ENCODE results near the gene ANKS1B.
"Not testable (repeated sequence)": the region's sequence is repeated elsewhere in the genome, so short reads cannot be mapped to it uniquely, and the experiment has no call there.

Gene ANKS1B

GRCh38 chr12:99861731-99862130 is 123.0 kb downstream of the ANKS1B start:
- no peak for DNase-seq (ENCODE audit: low read depth)

GRCh38 chr12:99859126-99859525 is 125.6 kb downstream of the ANKS1B start:
- no peak for DNase-seq (ENCODE audit: low read depth)

GRCh38 chr12:99852666-99853065 is 132.1 kb downstream of the ANKS1B start:
- DNase-seq (ENCODE audit: low read depth) = no peak

GRCh38 chr12:99847936-99848335 is 136.8 kb downstream of the ANKS1B start:
- DNase-seq (ENCODE audit: low read depth) = no peak

DNA sequence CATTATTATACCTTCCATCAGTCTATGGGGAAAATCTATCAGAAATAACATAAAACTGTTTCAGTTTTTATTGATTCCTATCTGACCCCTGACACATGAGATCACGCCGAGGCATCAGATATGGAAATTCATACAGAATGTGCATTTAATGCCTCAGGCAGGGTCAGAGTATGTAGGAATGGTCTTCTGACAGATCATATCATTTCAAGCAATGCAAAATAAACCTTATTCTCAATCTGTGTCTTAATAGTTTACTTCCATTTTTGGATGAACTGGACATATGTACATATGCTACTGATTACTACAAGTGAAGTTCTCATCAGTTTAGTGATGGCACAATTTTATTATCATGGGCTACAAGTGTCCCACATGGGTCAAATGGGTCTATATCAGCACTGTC is 150.0 kb downstream of the ANKS1B start:
- no peak for DNase-seq (ENCODE audit: low read depth)

DNA sequence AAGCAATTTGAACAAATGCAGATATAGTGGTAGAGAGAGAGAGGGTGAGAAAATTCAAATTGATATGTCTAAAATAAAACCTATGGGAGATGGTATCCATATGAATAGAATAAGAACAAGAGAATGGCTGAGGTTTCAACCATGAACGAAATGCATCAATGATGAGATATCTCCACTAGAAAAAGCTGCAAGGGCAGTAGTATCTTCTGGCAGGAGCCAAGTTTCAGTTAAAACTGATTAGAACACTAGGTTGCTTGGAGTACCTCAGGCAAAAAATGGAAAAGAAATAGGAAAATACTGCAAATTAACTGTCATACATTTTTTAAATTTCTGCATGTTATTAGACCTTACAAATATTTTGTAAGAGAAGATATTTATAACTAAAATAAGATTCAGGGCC is 151.3 kb downstream of the ANKS1B start:
- DNase-seq (ENCODE audit: low read depth) = no peak

GRCh38 chr12:99824900-99825542 is 159.7 kb downstream of the ANKS1B start:
- no peak for DNase-seq (ENCODE audit: low read depth)

- DNase-seq (ENCODE audit: low read depth) = no peak
Measured at GRCh38 chr12:99822273-99822672, 162.5 kb downstream of the ANKS1B start.

DNA sequence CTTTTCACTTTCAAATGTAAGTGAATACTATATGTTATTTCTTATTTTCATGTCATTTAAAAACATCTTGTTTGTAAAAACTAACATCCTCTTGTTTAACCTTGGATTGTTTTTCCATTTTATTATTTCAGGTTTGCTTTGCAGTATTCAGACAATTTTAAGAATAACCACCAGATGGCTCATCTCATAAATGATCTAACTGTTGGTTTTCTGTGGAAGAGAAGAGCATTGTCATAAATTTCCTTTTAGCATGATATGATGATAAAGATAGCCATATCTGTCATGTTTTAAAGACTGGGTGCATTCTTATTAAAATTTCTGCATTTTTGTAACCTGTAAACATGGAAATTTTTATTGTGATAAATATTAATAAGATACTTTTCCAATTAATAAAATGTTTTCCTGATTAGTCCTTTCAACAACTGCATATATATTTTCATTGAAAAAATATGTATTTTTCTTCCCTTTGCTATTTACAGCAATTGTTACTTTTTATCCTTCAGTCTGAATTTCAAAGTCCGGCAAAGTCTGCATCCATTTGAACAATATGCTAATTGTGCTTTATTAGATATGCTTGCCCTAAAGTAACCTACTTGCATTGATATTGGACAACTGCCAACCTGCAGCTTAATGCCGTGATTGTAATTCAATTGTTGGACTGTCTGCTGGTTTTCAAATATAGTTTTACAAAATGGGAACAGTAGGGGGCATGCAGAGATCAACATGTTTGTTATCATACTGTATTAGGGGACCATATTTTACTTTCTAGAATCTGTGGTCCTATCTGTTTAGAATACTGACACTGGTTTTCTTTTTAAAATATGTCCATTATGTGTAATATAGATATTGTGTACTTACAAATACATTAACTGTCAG is 173.8 kb downstream of the ANKS1B start:
- no peak for DNase-seq (ENCODE audit: low read depth)

GRCh38 chr12:99809909-99810308 is 174.8 kb downstream of the ANKS1B start:
- no peak for DNase-seq (ENCODE audit: low read depth)

DNA sequence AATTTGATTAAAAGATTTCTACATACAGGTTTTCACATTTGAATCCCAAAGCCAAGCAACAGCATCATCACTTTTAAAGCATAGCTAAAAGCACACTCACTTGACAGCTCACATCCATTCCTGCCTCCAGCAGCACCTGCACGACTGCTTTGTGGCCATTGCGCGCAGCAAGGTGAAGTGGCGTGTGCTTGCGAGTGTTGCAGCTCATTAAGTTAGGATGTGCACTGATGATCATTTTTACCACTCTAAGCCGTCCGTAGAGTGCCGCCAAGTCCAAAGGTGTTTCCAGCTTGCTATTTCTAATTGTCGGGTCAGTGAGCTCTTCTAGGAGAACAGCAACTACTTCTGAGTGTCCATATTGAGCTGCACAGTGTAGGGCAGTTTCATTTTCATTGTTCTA is 178.4 kb downstream of the ANKS1B start:
- no peak for DNase-seq (ENCODE audit: low read depth)

DNA sequence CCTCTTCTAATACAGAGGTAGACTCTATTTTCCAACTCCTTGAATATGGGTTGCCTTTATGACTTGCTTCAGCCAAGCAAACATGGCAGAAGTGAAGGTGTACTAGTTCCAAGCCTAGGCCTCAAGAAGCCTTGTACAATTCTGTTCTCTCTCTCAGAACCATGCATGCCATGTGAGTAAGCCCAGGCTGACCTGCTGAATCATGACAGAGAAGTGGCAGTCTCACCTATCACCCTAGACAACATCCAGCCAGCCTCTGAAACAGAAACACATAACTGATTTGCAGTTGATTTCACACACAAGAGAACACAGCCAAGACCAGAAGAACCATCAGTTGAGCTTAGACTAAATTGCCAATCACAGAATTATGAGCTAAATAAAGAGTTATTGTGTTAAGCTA is 180.0 kb downstream of the ANKS1B start:
- DNase-seq (ENCODE audit: low read depth) = no peak

DNA sequence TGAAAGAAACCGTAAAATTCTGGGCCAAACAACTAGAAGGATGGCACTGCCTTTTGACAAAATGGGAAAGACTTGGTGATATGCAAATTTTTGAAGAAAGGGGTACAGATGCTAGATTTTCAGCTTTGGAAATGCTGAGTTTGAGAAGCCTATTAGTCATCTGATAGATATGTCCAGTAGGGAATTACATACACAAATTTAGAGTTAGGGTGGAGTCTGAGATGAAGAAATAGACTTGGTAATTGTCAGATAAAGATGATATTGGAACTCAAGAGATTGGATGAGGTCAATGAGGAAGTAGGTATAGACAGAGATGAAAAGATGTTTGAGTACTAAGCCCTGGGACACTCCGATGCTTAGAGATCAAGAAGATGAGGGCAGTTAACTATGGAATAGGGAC is 184.1 kb downstream of the ANKS1B start:
- no peak for DNase-seq (ENCODE audit: low read depth)

DNA sequence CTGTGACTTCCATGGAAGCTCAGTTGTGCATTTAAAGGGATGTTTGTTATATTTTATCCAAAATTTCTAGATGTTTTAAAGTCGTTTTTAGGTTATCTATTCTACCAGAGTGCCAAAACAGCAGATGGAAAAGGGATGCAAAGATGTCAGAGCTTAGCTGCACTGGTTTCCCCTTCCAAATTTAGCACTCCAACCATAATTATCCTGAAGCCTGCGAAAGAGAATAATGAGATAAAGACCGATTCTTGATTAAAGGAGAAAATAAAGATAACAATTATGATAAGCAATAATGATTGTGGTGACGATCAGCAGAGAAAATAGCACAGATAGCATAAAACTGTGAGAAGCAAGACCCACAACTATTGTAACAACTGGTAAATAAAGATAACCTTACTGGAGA is 186.8 kb downstream of the ANKS1B start:
- not testable (repeated sequence) for DNase-seq (ENCODE audit: low read depth)

- no peak for DNase-seq (ENCODE audit: low read depth)
Measured at GRCh38 chr12:99783421-99783820, 201.3 kb downstream of the ANKS1B start.

DNA sequence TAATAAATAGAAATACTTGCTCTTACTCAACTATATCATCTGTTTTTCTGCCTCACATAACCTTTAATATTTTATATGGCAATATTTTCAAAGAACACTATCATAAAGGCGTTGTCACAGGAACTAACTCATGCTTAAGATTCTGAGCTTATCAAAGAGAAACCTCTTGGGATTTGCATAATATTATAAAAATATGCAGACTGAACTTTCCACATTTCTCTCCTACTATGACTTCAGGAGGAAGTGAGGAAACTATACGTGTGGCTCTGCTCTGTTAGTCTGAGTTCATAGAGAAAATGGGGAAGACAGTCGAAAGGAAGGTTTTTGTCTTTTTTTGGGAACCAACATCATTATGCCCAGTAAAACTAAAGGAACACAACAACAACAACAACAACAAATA is 212.5 kb downstream of the ANKS1B start:
- DNase-seq (ENCODE audit: low read depth) = no peak

DNA sequence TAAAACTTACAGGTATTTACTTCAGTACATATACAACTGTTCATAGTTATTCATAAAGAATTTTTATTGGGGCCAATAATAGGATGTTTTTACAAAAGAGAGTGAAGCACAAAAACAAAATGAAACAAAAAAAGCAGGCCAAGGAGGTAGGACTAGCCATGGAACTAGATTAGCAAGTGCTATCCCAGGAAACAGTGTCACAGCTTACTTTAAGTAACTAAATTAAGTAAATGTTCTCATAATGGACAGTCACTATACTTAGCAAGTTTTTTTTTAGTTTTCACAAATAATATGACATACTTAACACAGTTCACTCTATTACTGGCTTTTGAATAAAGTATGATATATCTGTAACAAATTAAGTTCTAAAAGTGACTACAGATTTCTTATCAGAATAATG is 213.1 kb downstream of the ANKS1B start:
- DNase-seq (ENCODE audit: low read depth) = no peak

GRCh38 chr12:99769396-99769980 is 215.2 kb downstream of the ANKS1B start:
- DNase-seq (ENCODE audit: low read depth) = no peak

DNA sequence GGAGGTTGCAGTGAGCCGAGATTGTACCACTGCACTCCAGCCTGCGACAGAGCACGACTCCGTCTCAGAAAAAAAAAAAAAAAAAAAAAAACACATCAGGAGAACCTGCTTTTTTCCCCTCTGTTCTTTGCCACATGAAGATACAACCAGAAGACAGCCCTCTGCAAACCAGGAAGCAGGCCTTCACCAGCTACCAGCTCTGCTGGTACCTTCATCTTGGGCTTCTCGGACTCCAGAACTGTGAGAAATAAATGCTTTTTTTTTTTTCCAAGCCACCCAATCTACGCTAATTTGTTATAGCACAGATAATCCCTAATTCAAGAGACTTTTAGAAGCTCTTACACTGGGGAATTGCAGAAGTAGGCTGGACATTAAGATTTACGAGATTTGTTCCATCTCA is 216.0 kb downstream of the ANKS1B start:
- no peak for DNase-seq (ENCODE audit: low read depth)

- no peak for DNase-seq (ENCODE audit: low read depth)
Measured at GRCh38 chr12:99767809-99768208, 216.9 kb downstream of the ANKS1B start.

- DNase-seq (ENCODE audit: low read depth) = no peak
Measured at GRCh38 chr12:99766408-99766807, 218.3 kb downstream of the ANKS1B start.

DNA sequence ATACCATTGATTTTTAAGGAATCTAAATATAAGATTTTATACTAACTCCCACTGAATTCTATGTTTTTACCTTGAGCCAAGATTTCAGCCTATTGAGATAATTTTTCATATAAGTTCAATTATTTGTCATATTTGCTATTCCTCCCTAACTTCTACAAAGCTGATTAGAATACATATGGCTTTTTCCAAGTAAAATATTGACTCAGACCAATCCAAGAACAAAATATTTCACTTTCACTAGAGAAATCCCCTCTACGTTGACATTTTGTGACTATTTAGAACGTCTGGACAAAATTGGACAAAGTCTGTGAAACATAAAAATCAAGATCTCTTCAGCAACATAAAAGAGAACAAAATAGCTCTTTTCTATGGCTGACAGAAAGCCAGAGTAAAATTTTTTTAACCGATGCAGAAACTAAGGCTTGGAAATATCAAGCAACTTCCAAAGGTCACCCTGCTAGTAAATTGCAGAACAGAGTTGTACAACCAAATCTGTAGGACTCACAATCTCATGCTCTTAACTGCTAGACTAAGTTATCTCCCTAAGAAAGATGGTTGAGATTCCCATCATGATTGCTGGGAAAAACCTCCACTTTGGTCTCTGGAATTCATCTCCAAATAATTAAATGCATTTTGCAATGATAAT is 219.1 kb downstream of the ANKS1B start:
- no peak for DNase-seq (ENCODE audit: low read depth)

DNA sequence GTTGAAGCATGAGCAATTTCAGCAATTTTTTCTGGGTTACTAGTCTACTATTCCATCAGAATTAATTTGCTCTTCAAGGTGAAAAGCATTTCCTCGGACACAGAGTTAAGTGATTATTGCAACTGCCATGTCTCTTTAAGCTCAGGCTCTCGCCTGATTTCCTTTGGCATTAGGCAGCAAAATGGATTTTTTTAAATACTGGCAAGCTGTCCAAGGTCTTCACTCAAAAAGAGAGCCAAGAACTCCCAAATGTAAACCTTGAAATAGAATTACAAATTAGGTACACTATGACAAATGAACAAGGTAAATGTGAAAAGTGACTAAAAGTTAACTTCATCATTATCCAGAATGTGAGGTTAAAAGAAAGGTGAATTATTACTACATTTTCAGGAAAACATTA is 225.3 kb downstream of the ANKS1B start:
- DNase-seq (ENCODE audit: low read depth) = no peak

Measured in stimulated activated CD8-positive, alpha-beta memory T cell treated with anti-CD3 and anti-CD28 coated beads, Interleukin-15, amount 100 ng/mL, for 24 hours (primary cell).